HG03521 (cell line): ENCODE results near the gene SERF2.
"Not testable (repeated sequence)": the region's sequence is repeated elsewhere in the genome, so short reads cannot be mapped to it uniquely, and the experiment has no call there.

Source experiments
- ATAC-seq: cut with Tn5 transposase; IDR thresholded peaks from one replicate; pipeline ENCODE4 v1.9.1; 2021; ENCODE audit warnings: mild to moderate bottlenecking, moderate library complexity; ENCODE audit not compliant: unreplicated experiment

The SERF2 gene

GRCh38 chr15:43791993-43792760, at the start of gene SERF2:
Gene SERF2, plus strand, starts transcription at chr15:43792320. Its CDS starts 57 bp downstream, at chr15:43792377.
- peak; percentile 87 for ATAC-seq

DNA sequence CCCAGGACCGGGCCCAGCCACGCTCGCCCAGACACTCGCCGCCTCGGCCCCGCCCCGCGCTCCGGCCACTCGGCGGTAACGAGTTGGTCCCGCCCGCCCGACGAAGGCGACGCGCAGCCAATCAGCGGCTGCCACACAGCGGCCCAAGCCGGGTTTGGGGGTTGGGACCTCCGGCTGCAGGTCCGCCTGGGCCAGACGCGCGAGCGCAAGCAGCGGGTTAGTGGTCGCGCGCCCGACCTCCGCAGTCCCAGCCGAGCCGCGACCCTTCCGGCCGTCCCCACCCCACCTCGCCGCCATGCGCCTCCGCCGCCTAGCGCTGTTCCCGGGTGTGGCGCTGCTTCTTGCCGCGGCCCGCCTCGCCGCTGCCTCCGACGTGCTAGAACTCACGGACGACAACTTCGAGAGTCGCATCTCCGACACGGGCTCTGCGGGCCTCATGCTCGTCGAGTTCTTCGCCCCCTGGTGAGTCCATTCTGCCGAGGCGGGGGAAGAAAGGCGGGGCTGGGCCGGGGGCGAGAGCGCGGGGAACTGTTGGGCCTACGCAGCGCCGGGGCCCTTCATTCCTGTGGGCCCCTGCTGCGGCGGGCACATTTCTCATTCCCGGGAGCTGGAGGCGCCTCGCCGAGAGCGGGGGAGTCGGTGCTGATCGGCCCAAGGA, 45.7 kb upstream of the SERF2 start, which contains the start of gene PDIA3:
PDIA3 (plus strand) TSS at position 194 of the 658 bp plus-strand sequence; CDS start at position 296, 102 bp downstream.
- ATAC-seq, result peak; percentile 80

GRCh38 chr15:43746903-43747309, 45.2 kb upstream of the SERF2 start:
- not testable (repeated sequence) for ATAC-seq

DNA sequence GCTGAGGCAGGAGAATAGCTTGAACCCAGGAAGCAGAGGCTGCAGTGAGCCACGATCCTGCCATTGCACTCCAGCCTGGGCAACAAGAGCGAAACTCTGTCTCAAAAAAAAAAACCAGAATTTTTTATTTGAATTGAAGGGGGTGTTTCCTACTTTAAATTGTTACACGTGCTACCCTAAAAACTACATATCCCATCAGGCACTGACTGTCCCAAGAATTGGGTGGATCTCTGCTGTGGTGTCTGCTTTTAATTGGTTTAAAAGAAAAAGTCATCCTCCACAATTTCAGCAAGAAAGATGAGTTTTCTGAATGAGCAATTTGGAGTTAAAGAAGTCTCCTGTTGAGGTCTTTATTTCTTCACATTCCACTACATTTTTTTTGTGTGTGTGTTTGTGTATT, 43.7 kb upstream of the SERF2 start:
- ATAC-seq, result no peak

GRCh38 chr15:43749690-43750345, 42.3 kb upstream of the SERF2 start:
- ATAC-seq, result no peak

- ATAC-seq, result no peak
Measured at GRCh38 chr15:43751885-43752284, 40.2 kb upstream of the SERF2 start.

DNA sequence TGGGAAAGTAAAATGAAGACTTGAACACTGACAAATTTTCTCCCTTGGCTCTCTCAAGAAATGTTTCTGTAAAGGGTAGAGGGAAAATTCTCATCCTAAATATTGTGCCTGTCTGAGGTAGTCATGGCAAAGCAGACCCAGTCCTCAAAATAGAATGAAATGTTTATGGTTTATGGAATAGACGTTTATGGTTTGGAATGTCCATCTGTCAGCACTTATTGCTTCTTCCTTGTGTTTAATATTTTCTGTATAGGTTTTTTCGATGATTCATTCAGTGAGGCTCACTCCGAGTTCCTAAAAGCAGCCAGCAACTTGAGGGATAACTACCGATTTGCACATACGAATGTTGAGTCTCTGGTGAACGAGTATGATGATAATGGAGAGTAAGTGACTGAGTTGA, 29.3 kb upstream of the SERF2 start:
- ATAC-seq, result no peak

- ATAC-seq, result no peak
Measured at GRCh38 chr15:43763819-43764446, 28.2 kb upstream of the SERF2 start.

DNA sequence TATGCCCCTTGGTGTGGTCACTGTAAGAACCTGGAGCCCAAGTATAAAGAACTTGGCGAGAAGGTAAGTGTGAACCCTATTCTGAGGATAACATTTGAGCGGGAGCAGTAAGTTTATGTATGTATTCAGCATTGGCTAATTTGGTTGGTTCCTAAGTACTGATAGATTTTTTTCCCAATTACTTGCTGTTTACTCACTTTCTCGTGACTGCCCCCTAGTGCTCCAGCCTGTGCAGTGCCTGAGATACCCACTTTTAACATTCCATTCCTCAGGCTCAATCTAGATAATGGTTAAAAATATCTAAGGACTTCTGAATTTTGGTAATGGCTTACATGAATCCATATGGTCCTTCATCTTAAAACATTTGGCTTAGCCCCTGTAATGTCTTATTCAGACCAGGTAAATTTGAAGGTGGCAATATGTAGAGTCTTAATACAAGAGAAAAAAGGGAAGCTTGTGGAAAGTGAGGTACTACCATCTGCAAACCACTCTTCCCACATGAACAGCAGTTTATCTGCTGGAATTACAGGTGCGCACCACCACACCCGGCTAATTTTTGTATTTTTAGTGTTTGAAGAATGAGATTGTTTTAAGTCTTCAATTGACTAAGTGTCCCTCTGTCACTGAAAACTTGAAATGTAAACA, 22.4 kb upstream of the SERF2 start:
- ATAC-seq, result no peak

DNA sequence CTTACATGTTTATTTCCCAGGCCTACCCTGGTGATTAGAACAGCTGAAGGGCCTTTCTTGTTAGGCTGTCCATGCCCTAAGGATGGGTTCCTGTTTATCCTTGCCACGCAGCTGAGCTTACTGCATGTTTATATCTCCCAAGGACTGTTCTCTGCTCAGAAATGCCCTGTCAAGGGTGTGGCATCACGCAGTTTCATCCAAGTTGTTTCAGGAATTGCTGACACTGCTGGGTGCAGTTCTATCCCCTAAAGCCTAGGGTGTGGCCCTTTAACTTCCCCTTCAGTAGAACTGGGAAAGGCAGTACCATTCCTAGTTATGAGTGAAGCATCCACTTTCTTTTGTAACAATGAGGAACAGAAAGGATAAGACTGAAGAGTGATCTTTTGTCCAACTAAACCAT, 20.3 kb upstream of the SERF2 start:
- no peak for ATAC-seq

GRCh38 chr15:43772624-43773023, 19.5 kb upstream of the SERF2 start:
- no peak for ATAC-seq

DNA sequence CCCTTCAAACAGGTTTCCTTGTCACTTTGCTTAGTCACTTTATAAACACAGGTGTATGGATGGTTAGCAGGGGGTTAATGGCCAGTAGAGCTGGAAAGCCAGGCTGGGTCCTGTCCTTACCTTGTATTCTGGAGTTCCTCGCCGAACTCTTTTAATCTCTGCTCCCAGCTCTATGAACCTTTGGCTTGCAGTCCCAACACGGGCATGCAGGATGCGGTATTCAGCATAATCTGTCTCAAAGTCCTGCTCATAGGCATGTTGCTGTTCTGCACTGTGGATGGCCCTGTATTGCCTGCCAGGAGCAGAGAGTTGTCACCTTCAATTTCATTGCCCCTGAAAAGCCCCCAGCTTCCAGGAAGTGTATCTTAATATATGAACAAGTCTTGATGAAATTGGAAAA, 18.1 kb upstream of the SERF2 start:
- ATAC-seq, result no peak

DNA sequence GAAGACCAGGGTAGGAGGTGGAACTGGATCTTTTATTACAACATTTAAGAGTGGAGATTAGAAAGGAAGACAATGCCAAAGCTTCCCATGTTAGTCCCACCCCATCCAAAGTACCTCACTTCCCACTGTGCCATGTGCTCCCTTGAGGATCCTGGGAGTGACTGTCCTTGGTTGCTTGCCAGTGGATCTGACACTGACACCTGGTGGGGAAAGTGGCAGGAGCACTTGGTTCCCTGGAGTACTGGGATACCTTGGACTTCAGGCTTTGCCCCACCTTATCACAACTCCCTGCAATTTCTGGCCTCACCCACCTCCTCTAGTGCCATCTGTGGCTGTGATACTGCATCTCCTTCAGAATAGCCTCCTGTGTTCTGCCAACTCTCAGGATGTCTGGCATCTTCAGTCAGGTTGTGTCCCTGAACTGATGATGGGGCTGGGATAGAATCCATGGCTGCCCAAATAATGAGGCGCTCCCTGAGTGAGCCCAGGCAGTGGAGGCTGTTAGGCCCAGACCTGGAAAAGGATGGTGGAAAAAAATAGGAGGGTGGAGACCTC, 16.6 kb upstream of the SERF2 start:
- no peak for ATAC-seq

DNA sequence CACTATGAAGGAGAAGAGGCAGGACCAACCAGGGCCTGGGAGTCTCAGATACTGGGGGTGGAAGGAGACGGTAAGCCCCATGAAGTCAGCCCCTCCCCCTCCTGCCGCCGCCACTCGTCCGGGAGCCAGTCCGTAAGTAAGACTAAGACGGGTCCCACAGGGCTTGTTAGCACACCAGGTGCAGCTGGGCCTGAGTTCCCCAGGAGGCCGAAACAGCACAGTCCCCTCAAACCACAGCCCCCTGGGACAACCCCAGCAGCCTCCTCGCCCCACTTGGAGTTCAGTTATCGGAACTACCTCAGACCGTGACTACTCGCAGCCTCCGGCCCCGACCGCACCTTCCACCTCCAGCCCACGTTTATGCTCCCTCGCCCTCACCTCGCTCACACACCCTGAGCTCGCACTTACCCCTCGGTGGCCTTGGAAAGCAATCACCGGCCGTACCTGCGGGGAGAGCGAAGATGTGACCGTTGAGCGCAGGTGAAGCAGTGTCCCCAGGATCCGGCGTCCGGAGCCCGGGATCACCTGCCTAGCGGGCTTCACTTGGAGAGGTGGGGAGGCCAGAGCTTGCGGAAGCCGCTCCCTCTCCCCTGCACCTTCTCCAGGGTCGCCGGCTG, 15.9 kb upstream of the SERF2 start:
- peak; percentile 58 for ATAC-seq

DNA sequence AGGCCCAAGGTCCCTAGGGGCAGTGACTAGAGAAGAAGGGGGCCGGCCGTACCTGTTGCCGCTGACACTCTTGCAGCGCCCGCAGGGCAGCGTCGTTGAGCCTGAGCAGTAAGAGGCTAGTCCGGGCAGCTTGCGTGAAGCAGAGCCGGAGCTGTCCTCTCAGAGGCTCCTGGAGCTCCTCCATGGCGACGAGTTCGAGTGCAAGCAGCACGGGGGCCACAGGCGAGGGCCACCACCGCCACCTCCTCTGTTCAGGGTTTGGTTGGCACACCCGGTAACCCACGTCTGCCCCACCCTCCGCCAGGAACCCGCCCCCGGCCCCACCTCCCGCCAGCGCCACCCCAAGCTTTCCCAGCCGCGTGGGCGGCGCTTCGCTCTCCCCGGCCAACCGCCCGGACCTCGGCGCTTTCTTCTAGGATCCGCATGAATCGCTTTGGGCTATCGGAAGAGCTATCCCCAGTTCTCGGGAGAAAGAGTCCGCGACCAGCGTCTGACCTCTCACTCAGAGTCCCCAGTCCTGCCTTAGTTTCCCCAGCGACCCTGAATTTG, 15.3 kb upstream of the SERF2 start, which contains the start of gene ELL3:
ELL3 (minus strand) TSS at position 249 of the 549 bp plus-strand sequence; CDS start at position 184, 65 bp downstream.
- ATAC-seq, result peak; percentile 28

GRCh38 chr15:43777267-43777914, 14.7 kb upstream of the SERF2 start:
- ATAC-seq, result peak; percentile 40

GRCh38 chr15:43779016-43779415, 13.1 kb upstream of the SERF2 start:
- ATAC-seq, result no peak

DNA sequence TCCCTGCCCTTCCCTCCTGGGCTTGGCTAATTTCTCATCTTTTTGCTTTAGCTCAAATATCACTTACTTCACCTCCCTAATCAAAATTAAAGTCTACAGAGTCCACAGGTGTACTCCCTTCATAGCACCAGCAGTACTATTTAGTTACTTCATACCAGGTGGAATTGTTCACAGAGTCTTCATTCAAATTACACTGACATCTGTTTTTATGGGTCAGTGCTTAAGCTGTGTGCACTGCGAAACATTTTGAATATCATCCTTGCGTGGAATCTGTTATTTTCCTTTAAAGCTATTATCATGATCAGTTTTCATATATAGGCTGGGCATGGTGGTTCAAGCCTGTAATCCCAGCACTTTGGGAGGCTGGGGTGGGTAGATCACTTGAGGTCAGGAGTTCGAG, 2.7 kb upstream of the SERF2 start:
- ATAC-seq, result no peak
